Measurements from ENCODE around the gene SNX5. TPM values are rescaled to one million over a fixed set of nuclear protein-coding genes. Genes with fewer than 3 reads are reported as not detected.

SNX5 gene
- total RNA-seq, 1 donor from 2014 or later, result 192 TPM

DNA sequence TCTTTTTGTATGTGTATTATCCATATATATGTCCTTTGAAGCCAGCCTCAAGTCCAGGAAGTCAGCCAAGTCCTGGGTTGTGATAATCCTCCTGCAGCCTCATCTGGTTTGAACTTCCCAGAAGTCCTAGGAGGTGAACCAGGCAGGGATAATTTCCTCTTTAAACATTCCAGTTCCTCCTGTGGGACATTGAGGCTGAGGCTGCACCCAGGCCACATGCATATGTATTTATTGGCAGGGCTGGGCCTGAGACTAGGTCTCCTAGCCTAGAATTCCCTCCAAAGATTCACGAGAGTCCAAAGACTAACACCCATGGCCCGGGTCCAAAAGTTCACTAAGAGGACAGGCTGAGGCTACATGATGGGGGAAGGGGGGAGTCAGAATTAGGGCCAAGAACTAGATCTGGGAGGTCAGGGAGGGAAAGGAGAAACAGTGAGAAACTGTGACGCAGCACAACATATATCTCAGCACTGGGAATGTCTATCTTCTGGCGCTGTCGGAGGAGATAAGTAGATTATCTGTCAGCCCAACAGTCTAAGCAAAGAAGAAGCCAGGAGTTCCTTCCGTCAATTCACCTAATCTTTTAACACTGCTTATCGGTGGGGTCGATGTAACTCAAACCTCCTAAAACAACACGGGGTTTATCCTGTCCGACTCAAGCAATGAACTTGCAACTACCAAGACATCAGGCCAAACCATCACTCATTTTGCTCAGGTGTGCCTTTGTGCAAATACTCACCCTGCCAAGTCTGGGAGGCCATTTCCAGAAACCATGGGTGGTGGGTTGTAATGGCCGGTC, 43.3 kb downstream of the SNX5 start:
- intact Hi-C loops (cut with micrococcal nuclease), result no loop called here

DNA sequence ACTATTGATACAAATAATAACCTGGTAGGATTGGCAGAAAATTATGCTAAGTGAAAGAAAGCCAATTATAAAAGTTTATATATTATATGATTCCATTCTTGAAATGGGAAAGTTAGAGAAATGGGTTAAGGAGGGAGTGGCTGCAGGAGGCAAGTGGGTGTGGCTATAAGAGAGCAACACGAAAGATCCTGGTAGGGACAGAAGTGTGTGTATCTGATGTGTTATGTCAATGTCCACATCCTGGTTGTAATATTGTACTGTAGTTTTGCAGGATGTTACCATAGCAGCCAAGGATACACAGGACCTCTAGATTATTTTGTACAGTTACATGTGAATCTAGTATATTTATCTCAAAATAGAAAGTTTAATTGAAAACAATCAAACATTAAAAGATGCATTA, 46.8 kb downstream of the SNX5 start:
- intact Hi-C loops (cut with micrococcal nuclease), result no loop called here

- intact Hi-C loops (cut with micrococcal nuclease), result no loop called here
Measured at GRCh38 chr20:17919149-17919548, 49.4 kb downstream of the SNX5 start.

DNA sequence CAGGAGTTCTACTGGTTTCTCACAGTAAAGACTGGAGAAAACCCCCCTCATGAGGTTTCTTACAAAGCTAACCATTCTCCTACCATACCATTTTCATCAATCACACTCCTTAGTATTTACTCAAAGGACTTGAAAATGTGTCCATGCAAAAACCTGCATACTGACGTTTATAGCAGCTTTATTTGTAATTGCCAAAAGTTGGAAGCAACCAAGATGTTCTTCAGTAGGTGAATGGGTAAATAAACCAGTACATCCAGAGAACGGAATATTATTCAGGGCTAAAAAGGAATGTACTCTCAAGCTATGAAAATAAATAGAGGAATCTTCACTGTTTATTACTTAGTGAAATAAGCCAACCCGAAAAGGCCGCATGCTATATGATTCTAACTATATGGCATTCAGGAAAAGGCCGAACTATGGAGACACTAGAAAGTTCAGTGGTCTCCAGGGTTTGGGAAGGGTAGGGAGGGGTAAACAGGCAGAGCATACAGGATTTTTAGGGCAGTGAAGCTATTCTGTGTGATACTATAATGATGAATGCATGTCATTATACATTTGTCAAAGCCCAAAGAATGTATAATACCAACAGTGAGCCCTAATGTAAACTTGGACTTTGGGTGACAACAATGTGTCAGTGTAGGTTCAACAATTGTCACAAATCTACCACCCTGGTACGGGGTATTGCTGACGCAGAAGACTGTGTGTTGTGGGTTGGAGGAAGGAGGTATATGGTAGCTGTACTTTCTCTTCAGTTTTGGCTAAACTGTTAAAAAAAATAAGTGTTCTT, 50.6 kb downstream of the SNX5 start:
- intact Hi-C loops (cut with micrococcal nuclease), result no loop called here

DNA sequence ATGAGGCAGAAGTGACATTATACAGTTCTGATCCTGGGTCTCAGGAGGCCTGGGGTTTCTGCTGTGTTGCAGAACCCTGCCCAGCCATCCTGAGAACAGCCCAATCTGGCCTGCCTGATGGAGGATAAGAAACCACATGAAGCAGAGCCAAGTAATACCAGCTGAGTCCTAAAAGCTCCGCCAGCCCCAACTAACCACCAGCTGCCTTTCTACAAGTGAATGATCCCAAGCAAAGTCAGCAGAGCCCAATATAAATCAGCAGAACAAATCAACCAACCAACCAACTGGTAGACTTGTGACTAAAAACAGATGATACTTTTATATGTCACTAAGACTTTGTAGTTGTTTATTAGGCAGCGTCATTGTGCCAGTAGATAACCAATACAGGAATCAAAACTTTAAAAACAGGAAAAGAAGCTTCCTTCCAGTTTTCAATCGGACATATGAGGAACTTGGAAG, 52.1 kb downstream of the SNX5 start:
- intact Hi-C loops (cut with micrococcal nuclease), result no loop called here

DNA sequence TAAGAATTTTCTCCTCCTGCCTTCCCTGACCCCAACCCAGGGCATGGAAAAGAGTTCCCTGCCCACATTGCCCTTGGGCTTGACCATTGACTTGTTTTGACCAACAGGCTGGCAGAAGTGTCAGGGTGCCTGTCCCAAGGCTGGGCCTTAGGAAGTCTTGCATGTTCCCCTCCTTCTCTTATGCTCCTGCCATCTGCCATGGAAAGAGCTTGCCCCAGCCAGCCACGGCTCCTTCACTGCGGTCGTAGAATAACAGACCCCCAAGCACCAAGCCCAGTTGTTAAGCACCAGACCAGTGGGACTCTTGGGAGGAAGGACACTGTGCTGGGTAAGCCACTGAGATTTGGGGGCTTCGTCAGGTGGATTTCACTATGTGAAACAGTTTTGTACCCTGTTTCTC, 53.6 kb downstream of the SNX5 start:
- intact Hi-C loops (cut with micrococcal nuclease), result no loop called here

GRCh38 chr20:17912916-17913315, 55.7 kb downstream of the SNX5 start:
- intact Hi-C loops (cut with micrococcal nuclease), result no loop called here

DNA sequence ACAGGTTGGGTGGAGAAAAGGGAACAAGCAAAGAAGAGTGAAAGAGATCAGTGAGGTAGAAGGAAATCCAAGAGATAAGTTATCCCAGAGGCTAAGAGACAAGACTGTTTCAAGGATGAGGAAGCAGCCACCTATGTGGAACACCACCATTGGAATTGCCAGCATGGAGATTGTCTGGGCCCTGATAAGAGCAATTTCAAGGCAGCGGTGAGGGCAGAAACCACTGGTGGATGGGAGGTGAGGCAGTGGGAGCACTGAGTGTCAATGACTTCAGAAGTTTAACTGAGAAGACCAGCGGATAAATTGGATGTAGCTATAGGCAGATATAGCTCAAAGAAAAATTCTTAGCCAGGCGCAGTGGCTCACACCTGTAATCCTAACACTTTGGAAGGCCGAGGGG, 56.7 kb downstream of the SNX5 start:
- intact Hi-C loops (cut with micrococcal nuclease), result no loop called here

DNA sequence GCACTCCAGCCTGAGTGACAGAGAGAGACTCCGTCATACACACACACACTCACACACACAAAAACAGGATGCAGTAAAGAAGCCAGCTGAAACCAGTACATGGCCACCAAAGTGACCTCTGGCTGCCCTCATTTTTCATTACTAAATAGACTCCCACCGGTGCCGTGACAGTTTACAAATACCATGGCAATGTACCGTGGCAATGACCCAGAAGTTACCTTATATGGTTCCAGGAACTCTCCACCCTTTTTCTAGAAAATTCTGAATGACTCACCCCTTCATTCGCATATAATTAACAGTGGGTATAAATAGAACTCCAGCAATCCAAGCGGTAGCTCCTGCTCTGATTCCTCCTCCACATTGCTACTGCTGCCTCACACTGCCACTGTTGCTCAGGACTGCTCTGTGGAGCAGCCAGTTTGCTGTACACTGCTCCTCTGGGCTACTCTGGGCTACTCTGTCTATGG, 57.7 kb downstream of the SNX5 start:
- intact Hi-C loops (cut with micrococcal nuclease), result no loop called here

GRCh38 chr20:17909869-17910321, 58.7 kb downstream of the SNX5 start:
- intact Hi-C loops (cut with micrococcal nuclease), result no loop called here

GRCh38 chr20:17905544-17905943, 63.0 kb downstream of the SNX5 start:
- intact Hi-C loops (cut with micrococcal nuclease), result no loop called here

DNA sequence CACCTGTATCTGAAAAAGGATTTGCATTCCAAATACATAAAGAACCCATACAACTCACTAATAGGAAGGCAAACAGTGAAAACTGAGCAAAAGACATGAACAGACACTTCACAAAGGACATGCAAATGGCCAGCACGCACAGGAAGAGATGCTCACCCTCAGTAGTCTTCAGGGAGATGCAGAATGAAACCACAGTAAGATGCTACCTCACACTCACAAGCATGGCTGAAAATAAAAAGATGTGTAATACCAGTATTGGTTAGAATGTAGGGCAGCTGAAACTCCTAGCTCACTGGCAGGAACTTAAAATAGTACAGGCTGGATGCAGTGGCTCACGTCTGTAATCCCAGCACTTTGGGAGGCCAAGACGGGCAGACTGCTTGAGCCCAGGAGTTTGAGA, 64.6 kb downstream of the SNX5 start:
- intact Hi-C loops (cut with micrococcal nuclease), result no loop called here

DNA sequence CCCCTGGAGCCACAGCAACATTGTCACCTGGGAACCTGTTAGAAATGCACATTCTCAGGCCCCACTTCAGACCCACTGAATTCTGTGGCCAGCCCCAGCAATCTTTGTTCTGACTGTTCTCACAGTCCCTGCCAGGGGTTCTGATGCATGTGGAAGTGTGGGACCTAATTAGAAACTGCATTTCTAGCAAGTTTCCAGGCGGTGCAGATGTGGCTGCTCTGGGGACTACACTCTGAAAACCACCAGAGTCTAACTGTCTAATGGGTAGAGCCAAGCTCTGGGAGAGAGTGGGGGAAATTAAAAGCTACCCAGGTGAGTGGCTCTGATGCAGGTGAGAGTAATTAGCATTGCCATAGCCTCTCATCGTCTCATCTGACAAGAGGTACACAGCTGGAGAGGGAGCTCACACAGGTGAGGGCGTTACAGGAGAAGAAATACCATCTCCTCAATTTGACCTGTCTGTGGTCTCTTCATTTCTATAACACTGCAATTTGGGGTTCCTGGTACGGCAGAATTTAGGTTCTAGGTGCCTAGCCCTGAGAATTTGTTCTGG, 66.0 kb downstream of the SNX5 start:
- intact Hi-C loops (cut with micrococcal nuclease), result no loop called here

GRCh38 chr20:17901971-17902370, 66.6 kb downstream of the SNX5 start:
- intact Hi-C loops (cut with micrococcal nuclease), result no loop called here

DNA sequence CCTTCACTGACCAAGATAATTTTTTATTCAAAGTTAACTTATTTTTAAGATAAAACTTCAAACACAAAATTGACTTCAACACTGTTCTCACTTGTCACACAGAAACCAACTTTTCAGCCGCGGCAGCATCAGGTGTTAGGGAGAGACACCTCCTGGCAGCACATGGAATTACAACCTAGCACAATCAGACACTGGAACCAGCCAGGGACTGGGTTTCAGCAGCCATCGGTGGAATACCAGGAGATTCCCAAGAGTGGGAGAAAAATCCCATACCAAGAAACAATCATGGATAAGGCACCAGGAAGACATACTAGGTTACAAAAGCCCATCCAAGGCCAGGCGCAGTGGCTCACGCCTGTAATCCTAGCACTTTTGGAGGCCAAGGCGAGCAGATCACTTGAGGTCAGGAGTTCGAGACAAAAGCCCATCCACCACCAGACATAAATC, 70.0 kb downstream of the SNX5 start:
- intact Hi-C loops (cut with micrococcal nuclease), result loop anchor here (1.0 to 5.0 kb wide), 4 partner anchors 99 to 393 kb away; partner anchors contain the start of gene RRBP1

DNA sequence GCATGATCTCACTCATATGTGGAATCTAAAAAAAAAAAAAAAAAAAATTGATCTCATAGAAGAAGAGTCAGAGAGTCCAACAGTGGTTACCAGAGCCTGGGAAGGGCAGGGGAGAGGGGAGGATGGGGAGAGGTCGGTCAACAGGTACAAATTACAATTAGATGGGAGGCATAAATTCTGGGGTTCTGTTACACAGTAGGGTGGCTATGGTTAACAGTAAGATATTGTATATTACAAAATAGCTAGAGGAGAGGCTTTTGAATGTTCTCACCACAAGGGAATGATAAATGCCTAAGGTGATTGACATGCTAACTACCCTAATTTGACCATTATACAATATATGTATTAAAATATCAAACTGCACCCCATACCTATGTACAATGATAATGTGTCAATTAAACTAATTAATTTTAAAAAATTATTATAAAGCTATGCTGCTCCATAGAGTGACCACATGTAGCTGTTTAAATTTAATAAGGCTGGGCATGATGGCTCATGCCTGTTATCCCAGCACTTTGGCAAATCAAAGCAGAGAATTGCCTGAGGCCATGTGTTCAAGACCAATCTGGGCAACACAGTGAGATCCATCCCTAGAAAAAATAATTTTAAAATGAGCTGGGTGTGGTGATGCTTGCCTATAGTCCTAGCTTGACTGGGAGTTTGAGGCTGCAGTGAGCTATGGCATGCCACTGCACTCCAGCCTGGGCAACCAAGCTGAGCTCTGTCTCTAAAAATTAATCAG, 70.9 kb downstream of the SNX5 start:
- intact Hi-C loops (cut with micrococcal nuclease), result loop anchor here (1.0 to 5.0 kb wide), 4 partner anchors 100 to 392 kb away; partner anchors contain the start of gene RRBP1

- intact Hi-C loops (cut with micrococcal nuclease), result loop anchor here (5.0 kb wide), 1 partner anchor 100 kb away; no protein-coding TSS in a partner anchor
Measured at GRCh38 chr20:17896771-17897369, 71.7 kb downstream of the SNX5 start.

- intact Hi-C loops (cut with micrococcal nuclease), result loop anchor here (5.0 kb wide), 1 partner anchor 101 kb away; no protein-coding TSS in a partner anchor
Measured at GRCh38 chr20:17896193-17896723, 72.3 kb downstream of the SNX5 start.

- intact Hi-C loops (cut with micrococcal nuclease), result loop anchor here (5.0 kb wide), 1 partner anchor 102 kb away; no protein-coding TSS in a partner anchor
Measured at GRCh38 chr20:17895641-17896171, 72.9 kb downstream of the SNX5 start.

DNA sequence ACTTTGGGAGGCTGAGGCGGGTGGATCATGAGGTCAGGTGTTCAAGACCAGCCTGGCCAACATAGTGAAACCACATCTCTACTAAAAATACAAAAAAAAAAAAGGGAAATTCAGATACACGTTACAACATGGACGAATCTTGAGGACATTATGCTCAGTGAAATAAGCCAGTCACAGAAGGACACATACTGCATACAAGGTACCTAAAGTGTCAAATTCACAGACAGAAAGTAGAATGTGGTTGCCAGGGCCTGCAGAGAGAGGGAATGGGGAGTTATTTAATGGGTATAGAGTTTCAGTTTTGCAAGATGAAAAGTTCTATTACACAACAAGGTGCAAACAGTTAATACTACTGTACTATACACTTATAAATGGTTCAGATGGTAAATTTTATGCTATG, 75.1 kb downstream of the SNX5 start:
- intact Hi-C loops (cut with micrococcal nuclease), result no loop called here
